C4-2B (cell line): Measurements from ENCODE around the gene DDX1.

Experiments
- H3K27ac ChIP-seq: fragments of 450-650 bp; 2 replicates; pipeline ENCODE4 v1.5.1; 2017
- CTCF ChIP-seq: fragments of 450-650 bp; conservative IDR thresholded peaks from 2 replicates; pipeline ENCODE4 v1.5.1; 2017; ENCODE audit warnings: mild to moderate bottlenecking
- ZFX ChIP-seq: fragments of 450-650 bp; IDR thresholded peaks from 2 replicates; pipeline ENCODE4 v1.6.1; 2017

The DDX1 gene

GRCh38 chr2:15642011-15642814, 50.5 kb downstream of the DDX1 start:
- H3K27ac ChIP-seq = no peak overlapping the region
- no peak for TF ChIP-seq ZFX
- TF ChIP-seq CTCF = no peak

- TF ChIP-seq CTCF (no peak), ZFX (no peak)
- H3K27ac ChIP-seq = no peak overlapping the region
Measured at GRCh38 chr2:15642815-15643500, 51.3 kb downstream of the DDX1 start.

- TF ChIP-seq ZFX (no peak), CTCF (no peak)
Measured at GRCh38 chr2:15643791-15644585, 52.3 kb downstream of the DDX1 start.

GRCh38 chr2:15645300-15645699, 53.6 kb downstream of the DDX1 start:
- no peak for TF ChIP-seq ZFX
- no peak for TF ChIP-seq CTCF
- H3K27ac ChIP-seq = no peak overlapping the region

More at GRCh38 chr2:15643791-15644585, 52.3 kb downstream of the DDX1 start:
- H3K27ac ChIP-seq = no peak overlapping the region

- H3K27ac ChIP-seq = no peak overlapping the region
- TF ChIP-seq CTCF (no peak), ZFX (no peak)
Measured at GRCh38 chr2:15645720-15646385, 54.2 kb downstream of the DDX1 start.

- TF ChIP-seq ZFX (no peak), CTCF (no peak)
Measured at GRCh38 chr2:15646661-15647060, 55.0 kb downstream of the DDX1 start.

More at GRCh38 chr2:15646661-15647060, 55.0 kb downstream of the DDX1 start:
- no peak overlapping the region for H3K27ac ChIP-seq
